NCI-H1694 (cell line): ENCODE results near the gene ANKS4B.

Experiments used
- DNase-seq: peaks from one replicate; lab custom pipeline; 2025; lab: John Stamatoyannopoulos, UW

The ANKS4B gene

DNA sequence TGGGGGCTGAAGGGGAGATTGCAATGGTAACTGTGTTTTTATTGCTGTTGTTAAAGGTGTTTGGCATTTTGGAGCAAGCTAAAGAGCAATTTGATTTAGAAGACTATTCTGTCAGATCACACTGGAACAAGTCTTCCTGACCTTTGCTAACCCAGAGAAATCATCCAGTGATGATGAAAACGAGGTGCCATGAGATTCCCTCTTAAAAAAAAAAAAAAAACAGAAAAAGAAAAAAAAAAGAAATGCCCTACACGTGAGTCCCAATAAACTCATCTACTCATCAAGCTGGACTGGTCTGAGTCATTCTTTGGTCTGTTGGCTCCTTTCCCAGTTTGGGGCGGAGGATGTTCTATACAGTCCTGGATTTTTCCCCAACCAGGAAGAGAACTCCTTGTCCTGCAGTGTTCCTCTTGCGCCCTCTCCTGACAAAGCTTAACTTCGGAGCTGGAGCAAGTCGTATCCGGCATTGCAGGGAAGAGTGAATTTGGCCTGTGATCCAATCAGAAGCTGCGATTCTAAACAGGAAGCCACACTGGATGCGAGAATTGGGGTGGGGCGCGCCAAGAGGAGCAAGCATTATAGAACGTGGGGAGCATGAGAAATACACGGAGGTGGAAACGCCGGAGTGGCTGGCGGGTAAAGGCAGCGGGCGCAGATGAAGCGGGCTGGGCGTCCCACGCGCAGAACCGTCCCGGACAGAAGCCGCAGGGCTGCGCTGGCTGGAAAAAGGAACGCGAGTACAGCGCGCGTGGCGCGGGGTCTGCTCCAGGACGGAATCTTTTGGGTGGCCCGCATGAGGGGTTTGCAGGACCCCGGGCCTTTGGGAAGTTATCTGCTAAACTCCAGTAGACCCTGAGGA is 67.0 kb downstream of the ANKS4B start:
- peak; percentile 88 for DNase-seq

GRCh38 chr16:21301168-21301894 is 67.8 kb downstream of the ANKS4B start:
- peak; percentile 62 for DNase-seq

DNA sequence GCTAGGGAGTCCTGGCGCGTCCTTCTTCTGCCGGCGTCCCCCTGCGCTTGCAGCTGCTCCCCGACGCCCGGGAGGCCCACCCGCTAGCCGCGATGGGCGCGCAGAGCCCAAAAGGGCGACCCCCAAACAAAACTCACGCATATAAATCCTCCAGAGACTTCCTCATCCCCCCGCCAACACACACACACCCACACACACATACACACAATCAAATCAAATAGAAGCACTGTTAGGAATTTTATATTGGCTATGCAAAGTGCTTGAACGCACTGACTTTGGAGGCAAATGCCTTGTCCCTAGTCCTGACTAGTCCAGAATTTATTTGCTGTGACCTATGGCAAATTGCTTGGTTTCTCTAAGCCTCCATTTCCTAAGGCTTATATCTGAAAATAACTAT is 68.4 kb downstream of the ANKS4B start:
- DNase-seq = no peak

DNA sequence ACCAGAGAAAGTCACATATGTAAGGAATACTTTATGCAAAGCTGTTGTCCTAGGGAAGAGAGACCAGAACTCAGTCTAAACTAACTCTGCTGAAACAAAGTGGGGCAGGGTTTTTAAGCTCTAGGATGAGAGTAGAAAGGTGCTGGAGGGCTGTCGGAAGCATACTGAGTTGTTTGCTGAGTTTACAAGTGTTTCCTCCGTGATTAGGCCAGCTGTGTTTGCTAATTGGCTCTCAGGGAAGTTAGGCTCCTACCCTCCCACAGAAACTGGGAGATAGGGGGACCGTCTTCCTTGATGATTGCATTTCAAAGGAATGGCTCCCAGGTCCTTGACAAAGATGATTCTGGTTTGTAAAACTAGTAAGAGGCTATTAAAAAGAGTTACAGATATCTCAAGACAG is 69.0 kb downstream of the ANKS4B start:
- DNase-seq = no peak

GRCh38 chr16:21302898-21303528 is 69.5 kb downstream of the ANKS4B start:
- DNase-seq = no peak
